GM23338 (cell line): ENCODE data around the gene CHST11. TPM values are rescaled to one million over a fixed set of nuclear protein-coding genes. Genes with fewer than 3 reads are reported as not detected.

ENCODE experiments used
- ATAC-seq: fragments of 200-7000 bp; cut with Tn5 transposase; 3 replicates; pipeline ENCODE4 v1.9.1; 2020
- DNase-seq: peaks from one replicate; pipeline ENCODE4 v3.0.0-alpha.2; 2015; ENCODE audit warnings: low spot score
- H2AFZ ChIP-seq: fragments of 200-600 bp; sonication (generic); 2 replicates; pipeline ENCODE4 v1.8.0; 2016; ENCODE audit warnings: antibody characterized with exemption, mild to moderate bottlenecking, moderate library complexity
- H3F3A ChIP-seq: fragments of 200-600 bp; sonication (generic); replicated peaks from 2 replicates; pipeline ENCODE4 v1.8.0; 2017; ENCODE audit warnings: antibody characterized with exemption, mixed run types, low read depth
- H3K27ac ChIP-seq: fragments of 200-600 bp; sonication (generic); 2 replicates; pipeline ENCODE4 v1.6.1; 2016; ENCODE audit warnings: low read depth
- H3K27me3 ChIP-seq: fragments of 200-600 bp; sonication (generic); 2 replicates; pipeline ENCODE4 v1.8.0; 2016; ENCODE audit warnings: mild to moderate bottlenecking, mixed run types, moderate library complexity; ENCODE audit not compliant: insufficient read depth
- H3K36me3 ChIP-seq: fragments of 200-600 bp; sonication (generic); 2 replicates; pipeline ENCODE4 v1.8.0; 2016; ENCODE audit warnings: mild to moderate bottlenecking; ENCODE audit not compliant: insufficient read depth
- H3K4me1 ChIP-seq: fragments of 200-600 bp; sonication (generic); 2 replicates; pipeline ENCODE4 v1.8.0; 2016; ENCODE audit warnings: mild to moderate bottlenecking, moderate library complexity; ENCODE audit not compliant: insufficient read depth
- H3K4me2 ChIP-seq: fragments of 200-600 bp; sonication (generic); 2 replicates; pipeline ENCODE4 v1.7.1; 2017; ENCODE audit warnings: mixed run types
- H3K4me3 ChIP-seq: fragments of 200-600 bp; sonication (generic); 2 replicates; pipeline ENCODE4 v1.6.1; 2016; ENCODE audit warnings: mixed run types
- H3K79me2 ChIP-seq: fragments of 200-600 bp; sonication (generic); replicated peaks from 2 replicates; pipeline ENCODE4 v1.8.0; 2017; ENCODE audit warnings: mild to moderate bottlenecking; ENCODE audit not compliant: insufficient read depth
- H3K9me2 ChIP-seq: fragments of 200-600 bp; sonication (generic); 2 replicates; pipeline ENCODE4 v1.8.0; 2017; ENCODE audit not compliant: insufficient read depth
- H4K20me1 ChIP-seq: fragments of 200-600 bp; sonication (generic); replicated peaks from 2 replicates; pipeline ENCODE4 v1.8.0; 2017; ENCODE audit warnings: mild to moderate bottlenecking; ENCODE audit not compliant: insufficient read depth
- H3K27ac Mint-ChIP-seq: 2 replicates; pipeline ENCODE4 v1.8.0; 2020; ENCODE audit warnings: inconsistent platforms, mild to moderate bottlenecking, moderate library complexity, mixed read lengths
- H3K27me3 Mint-ChIP-seq: 3 replicates; pipeline ENCODE4 v1.8.0; 2022; ENCODE audit warnings: low read depth, mild to moderate bottlenecking, moderate library complexity, mixed read lengths, inconsistent platforms; ENCODE audit not compliant: insufficient read depth, poor library complexity
- H3K36me3 Mint-ChIP-seq: 3 replicates; pipeline ENCODE4 v1.8.0; 2021; ENCODE audit warnings: low read depth, mild to moderate bottlenecking, inconsistent platforms, moderate library complexity, mixed read lengths
- H3K4me1 Mint-ChIP-seq: 3 replicates; pipeline ENCODE4 v1.8.0; 2020; ENCODE audit warnings: mild to moderate bottlenecking, inconsistent platforms, mixed read lengths
- H3K4me3 Mint-ChIP-seq: 3 replicates; pipeline ENCODE4 v1.8.0; 2021; ENCODE audit warnings: moderate library complexity, mild to moderate bottlenecking, inconsistent platforms, mixed read lengths
- H3K9me3 Mint-ChIP-seq: 3 replicates; pipeline ENCODE4 v1.8.0; 2020; ENCODE audit warnings: moderate library complexity, mild to moderate bottlenecking, inconsistent platforms, mixed read lengths
- CREB1 ChIP-seq: fragments of 250-450 bp; sonication (Bioruptor Pico); IDR thresholded peaks from 2 replicates; pipeline ENCODE4 v1.5.0; 2020; ENCODE audit warnings: low read depth, mild to moderate bottlenecking, moderate library complexity
- EZH2 ChIP-seq: fragments of 200-600 bp; sonication (generic); IDR thresholded peaks from one replicate; pipeline ENCODE4 v1.8.0; 2017; ENCODE audit warnings: antibody characterized with exemption, mild to moderate bottlenecking, low read depth; ENCODE audit not compliant: unreplicated experiment
- EZH2phosphoT487 ChIP-seq: fragments of 200-600 bp; sonication (generic); IDR thresholded peaks from one replicate; pipeline ENCODE4 v1.8.1; 2018; ENCODE audit warnings: antibody characterized with exemption; ENCODE audit not compliant: unreplicated experiment
- JUNB ChIP-seq: IDR thresholded peaks from one replicate; pipeline ENCODE4 v1.6.1; 2016; ENCODE audit warnings: antibody characterized with exemption; ENCODE audit not compliant: unreplicated experiment
- NANOG ChIP-seq: IDR thresholded peaks from 2 replicates; pipeline ENCODE4 v1.6.1; 2016; ENCODE audit warnings: antibody characterized with exemption, borderline replicate concordance
- POLR2AphosphoS5 ChIP-seq: IDR thresholded peaks from 2 replicates; pipeline ENCODE4 v1.6.1; 2016; ENCODE audit warnings: antibody characterized with exemption, low read depth
- STAT1 ChIP-seq: IDR thresholded peaks from one replicate; pipeline ENCODE4 v1.6.1; 2016; ENCODE audit warnings: antibody characterized with exemption; ENCODE audit not compliant: unreplicated experiment
- ZNF114 ChIP-seq: fragments of 250-450 bp; sonication (Bioruptor Pico); IDR thresholded peaks from 2 replicates; pipeline ENCODE4 v1.5.0; 2020; ENCODE audit warnings: mild to moderate bottlenecking, moderate library complexity
- ZNF331 ChIP-seq: fragments of 250-450 bp; sonication (Bioruptor Pico); IDR thresholded peaks from 2 replicates; pipeline ENCODE4 v1.5.0; 2020; ENCODE audit warnings: low read depth, mild to moderate bottlenecking, moderate library complexity
- polyA plus RNA-seq: library from polyadenylated mRNA; unstranded; fragments of >200 nt; fragmentation: Nextera tagmentation; extraction: Ambion mirVana; gene quantifications from 2 replicates; pipeline ENCODE4 v1.2.1, GENCODE V29; 2016
- total RNA-seq: library from RNA; depleted of rRNA; stranded (reverse); fragments of >200 nt; shearing (Covaris generic); gene quantifications from 2 replicates; pipeline ENCODE4 v1.2.3, GENCODE V29; 2014
- TF ChIP-seq, protein P1 (sequence below), 2 experiments: fragments of 200-600 bp in 1 of 2; sonication (generic) in 1 of 2; conservative IDR thresholded peaks; 2 replicates each; pipeline versions ENCODE4 v1.5.1 to v1.6.1; 2016 to 2017; ENCODE audit warnings: antibody characterized with exemption in 2 of 2, low read depth in 2 of 2, mild to moderate bottlenecking in 2 of 2, moderate library complexity in 1 of 2
- TF ChIP-seq, protein P2 (sequence below): fragments of 250-450 bp; sonication (Bioruptor Pico); IDR thresholded peaks from 2 replicates; pipeline ENCODE4 v1.5.0; 2020; ENCODE audit warnings: mild to moderate bottlenecking, moderate library complexity
- TF ChIP-seq, protein P3 (sequence below): IDR thresholded peaks from 2 replicates; pipeline ENCODE4 v1.6.1; 2016; ENCODE audit warnings: antibody characterized with exemption
- TF ChIP-seq, protein P4 (sequence below): IDR thresholded peaks from one replicate; pipeline ENCODE4 v1.6.1; 2018; ENCODE audit warnings: antibody characterized with exemption; ENCODE audit not compliant: unreplicated experiment

The CHST11 gene
- total and polyA plus RNA-seq, 2 experiments from 2014 or later = 7.7 to 25.7 TPM

DNA sequence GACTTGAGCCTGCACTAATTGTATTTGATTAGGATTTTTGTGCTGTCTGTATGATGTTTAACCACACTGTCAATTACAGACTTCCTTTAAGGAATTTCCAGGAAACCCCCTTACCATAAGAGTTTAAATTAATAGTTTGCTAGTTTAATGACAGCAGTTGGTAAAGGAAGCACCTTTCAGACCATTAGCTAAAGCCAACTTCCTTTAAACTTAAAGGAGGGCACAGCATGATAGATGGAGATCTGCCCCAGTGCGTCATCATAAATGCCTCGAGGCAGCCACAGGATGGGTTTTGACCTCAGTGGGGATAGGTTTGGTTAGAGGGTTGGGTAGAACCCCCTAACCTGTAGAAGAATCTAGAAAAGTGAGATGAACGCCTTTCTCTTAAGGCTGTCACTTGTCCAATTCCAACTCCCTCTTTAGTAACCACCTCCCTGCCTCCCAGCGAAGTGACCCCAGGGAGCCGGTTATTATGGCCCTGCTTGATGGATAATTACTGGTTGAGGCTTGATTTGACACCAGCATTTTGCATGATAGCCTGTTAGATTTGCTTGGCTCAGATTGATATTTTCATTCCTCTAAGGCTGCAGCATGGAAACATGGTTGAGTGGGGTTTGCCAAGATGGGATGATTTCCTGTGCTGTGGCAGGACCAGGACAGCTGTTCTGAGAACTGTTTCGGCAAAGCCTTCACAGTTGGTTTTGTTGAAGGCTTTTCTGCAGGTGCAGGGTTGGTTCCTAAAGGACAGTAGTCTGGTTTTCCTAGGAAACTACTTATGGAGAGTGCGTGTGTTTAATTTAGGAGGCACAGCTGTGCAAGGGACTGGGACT lies 62.7 kb downstream of the CHST11 start:
- H3K27ac Mint-ChIP-seq = no peak overlapping the region
- Histone ChIP-seq H2AFZ (no peak overlapping the region), H3K4me2 (no peak overlapping the region), H3K4me1 (peaks cover 21% of the 10 kb centered on the region), H4K20me1 (peaks cover 6% of the 10 kb centered on the region; the same call in 1 of the 2 replicates), H3K36me3 (no peaks in the 10 kb centered on the region), H3K9me2 (peaks cover 4% of the 10 kb centered on the region; the same call in 1 of the 2 replicates), H3K27me3 (no peaks in the 10 kb centered on the region), H3K27ac (no peak overlapping the region), H3K4me3 (no peak overlapping the region), H3K79me2 (peaks cover 37% of the 10 kb centered on the region), H3F3A (no peaks in the 10 kb centered on the region)
- H3K36me3 Mint-ChIP-seq = no peaks in the 10 kb centered on the region
- H3K4me3 Mint-ChIP-seq = no peak overlapping the region
- peaks cover 39% of the 10 kb centered on the region for H3K4me1 Mint-ChIP-seq
- H3K9me3 Mint-ChIP-seq = no peaks in the 10 kb centered on the region
- ATAC-seq (no peak), DNase-seq (no peak)
- TF ChIP-seq, protein P1, sequence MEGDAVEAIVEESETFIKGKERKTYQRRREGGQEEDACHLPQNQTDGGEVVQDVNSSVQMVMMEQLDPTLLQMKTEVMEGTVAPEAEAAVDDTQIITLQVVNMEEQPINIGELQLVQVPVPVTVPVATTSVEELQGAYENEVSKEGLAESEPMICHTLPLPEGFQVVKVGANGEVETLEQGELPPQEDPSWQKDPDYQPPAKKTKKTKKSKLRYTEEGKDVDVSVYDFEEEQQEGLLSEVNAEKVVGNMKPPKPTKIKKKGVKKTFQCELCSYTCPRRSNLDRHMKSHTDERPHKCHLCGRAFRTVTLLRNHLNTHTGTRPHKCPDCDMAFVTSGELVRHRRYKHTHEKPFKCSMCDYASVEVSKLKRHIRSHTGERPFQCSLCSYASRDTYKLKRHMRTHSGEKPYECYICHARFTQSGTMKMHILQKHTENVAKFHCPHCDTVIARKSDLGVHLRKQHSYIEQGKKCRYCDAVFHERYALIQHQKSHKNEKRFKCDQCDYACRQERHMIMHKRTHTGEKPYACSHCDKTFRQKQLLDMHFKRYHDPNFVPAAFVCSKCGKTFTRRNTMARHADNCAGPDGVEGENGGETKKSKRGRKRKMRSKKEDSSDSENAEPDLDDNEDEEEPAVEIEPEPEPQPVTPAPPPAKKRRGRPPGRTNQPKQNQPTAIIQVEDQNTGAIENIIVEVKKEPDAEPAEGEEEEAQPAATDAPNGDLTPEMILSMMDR (conservative IDR thresholded peaks at IDR 0.05; ENCODE audit: low read depth in 2 of 2) = no peak
- TF ChIP-seq STAT1 = no peak
- no peak for TF ChIP-seq EZH2
- TF ChIP-seq NANOG = no peak
- TF ChIP-seq ZNF114 (CRISPR knock-in tag) = no peak
- TF ChIP-seq, protein P2, sequence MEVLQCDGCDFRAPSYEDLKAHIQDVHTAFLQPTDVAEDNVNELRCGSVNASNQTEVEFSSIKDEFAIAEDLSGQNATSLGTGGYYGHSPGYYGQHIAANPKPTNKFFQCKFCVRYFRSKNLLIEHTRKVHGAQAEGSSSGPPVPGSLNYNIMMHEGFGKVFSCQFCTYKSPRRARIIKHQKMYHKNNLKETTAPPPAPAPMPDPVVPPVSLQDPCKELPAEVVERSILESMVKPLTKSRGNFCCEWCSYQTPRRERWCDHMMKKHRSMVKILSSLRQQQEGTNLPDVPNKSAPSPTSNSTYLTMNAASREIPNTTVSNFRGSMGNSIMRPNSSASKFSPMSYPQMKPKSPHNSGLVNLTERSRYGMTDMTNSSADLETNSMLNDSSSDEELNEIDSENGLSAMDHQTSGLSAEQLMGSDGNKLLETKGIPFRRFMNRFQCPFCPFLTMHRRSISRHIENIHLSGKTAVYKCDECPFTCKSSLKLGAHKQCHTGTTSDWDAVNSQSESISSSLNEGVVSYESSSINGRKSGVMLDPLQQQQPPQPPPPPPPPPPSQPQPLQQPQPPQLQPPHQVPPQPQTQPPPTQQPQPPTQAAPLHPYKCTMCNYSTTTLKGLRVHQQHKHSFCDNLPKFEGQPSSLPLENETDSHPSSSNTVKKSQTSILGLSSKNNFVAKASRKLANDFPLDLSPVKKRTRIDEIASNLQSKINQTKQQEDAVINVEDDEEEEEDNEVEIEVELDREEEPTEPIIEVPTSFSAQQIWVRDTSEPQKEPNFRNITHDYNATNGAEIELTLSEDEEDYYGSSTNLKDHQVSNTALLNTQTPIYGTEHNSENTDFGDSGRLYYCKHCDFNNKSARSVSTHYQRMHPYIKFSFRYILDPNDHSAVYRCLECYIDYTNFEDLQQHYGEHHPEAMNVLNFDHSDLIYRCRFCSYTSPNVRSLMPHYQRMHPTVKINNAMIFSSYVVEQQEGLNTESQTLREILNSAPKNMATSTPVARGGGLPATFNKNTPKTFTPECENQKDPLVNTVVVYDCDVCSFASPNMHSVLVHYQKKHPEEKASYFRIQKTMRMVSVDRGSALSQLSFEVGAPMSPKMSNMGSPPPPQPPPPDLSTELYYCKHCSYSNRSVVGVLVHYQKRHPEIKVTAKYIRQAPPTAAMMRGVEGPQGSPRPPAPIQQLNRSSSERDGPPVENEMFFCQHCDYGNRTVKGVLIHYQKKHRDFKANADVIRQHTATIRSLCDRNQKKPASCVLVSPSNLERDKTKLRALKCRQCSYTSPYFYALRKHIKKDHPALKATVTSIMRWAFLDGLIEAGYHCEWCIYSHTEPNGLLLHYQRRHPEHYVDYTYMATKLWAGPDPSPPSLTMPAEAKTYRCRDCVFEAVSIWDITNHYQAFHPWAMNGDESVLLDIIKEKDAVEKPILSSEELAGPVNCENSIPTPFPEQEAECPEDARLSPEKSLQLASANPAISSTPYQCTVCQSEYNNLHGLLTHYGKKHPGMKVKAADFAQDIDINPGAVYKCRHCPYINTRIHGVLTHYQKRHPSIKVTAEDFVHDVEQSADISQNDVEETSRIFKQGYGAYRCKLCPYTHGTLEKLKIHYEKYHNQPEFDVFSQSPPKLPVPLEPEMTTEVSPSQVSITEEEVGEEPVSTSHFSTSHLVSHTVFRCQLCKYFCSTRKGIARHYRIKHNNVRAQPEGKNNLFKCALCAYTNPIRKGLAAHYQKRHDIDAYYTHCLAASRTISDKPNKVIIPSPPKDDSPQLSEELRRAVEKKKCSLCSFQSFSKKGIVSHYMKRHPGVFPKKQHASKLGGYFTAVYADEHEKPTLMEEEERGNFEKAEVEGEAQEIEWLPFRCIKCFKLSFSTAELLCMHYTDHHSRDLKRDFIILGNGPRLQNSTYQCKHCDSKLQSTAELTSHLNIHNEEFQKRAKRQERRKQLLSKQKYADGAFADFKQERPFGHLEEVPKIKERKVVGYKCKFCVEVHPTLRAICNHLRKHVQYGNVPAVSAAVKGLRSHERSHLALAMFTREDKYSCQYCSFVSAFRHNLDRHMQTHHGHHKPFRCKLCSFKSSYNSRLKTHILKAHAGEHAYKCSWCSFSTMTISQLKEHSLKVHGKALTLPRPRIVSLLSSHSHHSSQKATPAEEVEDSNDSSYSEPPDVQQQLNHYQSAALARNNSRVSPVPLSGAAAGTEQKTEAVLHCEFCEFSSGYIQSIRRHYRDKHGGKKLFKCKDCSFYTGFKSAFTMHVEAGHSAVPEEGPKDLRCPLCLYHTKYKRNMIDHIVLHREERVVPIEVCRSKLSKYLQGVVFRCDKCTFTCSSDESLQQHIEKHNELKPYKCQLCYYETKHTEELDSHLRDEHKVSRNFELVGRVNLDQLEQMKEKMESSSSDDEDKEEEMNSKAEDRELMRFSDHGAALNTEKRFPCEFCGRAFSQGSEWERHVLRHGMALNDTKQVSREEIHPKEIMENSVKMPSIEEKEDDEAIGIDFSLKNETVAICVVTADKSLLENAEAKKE (CRISPR knock-in tag) = no peak
- TF ChIP-seq, protein P3, sequence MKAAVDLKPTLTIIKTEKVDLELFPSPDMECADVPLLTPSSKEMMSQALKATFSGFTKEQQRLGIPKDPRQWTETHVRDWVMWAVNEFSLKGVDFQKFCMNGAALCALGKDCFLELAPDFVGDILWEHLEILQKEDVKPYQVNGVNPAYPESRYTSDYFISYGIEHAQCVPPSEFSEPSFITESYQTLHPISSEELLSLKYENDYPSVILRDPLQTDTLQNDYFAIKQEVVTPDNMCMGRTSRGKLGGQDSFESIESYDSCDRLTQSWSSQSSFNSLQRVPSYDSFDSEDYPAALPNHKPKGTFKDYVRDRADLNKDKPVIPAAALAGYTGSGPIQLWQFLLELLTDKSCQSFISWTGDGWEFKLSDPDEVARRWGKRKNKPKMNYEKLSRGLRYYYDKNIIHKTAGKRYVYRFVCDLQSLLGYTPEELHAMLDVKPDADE = no peak
- TF ChIP-seq, protein P4, sequence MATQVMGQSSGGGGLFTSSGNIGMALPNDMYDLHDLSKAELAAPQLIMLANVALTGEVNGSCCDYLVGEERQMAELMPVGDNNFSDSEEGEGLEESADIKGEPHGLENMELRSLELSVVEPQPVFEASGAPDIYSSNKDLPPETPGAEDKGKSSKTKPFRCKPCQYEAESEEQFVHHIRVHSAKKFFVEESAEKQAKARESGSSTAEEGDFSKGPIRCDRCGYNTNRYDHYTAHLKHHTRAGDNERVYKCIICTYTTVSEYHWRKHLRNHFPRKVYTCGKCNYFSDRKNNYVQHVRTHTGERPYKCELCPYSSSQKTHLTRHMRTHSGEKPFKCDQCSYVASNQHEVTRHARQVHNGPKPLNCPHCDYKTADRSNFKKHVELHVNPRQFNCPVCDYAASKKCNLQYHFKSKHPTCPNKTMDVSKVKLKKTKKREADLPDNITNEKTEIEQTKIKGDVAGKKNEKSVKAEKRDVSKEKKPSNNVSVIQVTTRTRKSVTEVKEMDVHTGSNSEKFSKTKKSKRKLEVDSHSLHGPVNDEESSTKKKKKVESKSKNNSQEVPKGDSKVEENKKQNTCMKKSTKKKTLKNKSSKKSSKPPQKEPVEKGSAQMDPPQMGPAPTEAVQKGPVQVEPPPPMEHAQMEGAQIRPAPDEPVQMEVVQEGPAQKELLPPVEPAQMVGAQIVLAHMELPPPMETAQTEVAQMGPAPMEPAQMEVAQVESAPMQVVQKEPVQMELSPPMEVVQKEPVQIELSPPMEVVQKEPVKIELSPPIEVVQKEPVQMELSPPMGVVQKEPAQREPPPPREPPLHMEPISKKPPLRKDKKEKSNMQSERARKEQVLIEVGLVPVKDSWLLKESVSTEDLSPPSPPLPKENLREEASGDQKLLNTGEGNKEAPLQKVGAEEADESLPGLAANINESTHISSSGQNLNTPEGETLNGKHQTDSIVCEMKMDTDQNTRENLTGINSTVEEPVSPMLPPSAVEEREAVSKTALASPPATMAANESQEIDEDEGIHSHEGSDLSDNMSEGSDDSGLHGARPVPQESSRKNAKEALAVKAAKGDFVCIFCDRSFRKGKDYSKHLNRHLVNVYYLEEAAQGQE = no peak
- no peak for TF ChIP-seq CREB1 (CRISPR knock-in tag)
- no peak for TF ChIP-seq ZNF331
- TF ChIP-seq JUNB = no peak
- TF ChIP-seq POLR2AphosphoS5 = no peak
- no peak for TF ChIP-seq EZH2phosphoT487
- no peaks in the 10 kb centered on the region for H3K27me3 Mint-ChIP-seq
